Cardiac muscle cell (in vitro differentiated cells and primary cell): Measurements from ENCODE around the gene FBXL22. TPM values are rescaled to one million over a fixed set of nuclear protein-coding genes. Genes with fewer than 3 reads are reported as not detected.

Experiments used
- DNase-seq, 2 donors: peaks; one replicate each; pipeline versions ENCODE4 v3.0.0 to v3.0.0-alpha.2; 2010 to 2017; ENCODE audit warnings: low read depth in 1 of 2, low spot score in 1 of 2
- H3K27ac ChIP-seq: fragments of 200-600 bp; sonication (generic); 2 replicates; pipeline ENCODE4 v1.5.1; 2016
- H3K27me3 ChIP-seq: fragments of 200-600 bp; sonication (generic); 2 replicates; pipeline ENCODE4 v1.6.0; 2016; ENCODE audit warnings: control low read depth
- H3K36me3 ChIP-seq: fragments of 200-600 bp; sonication (generic); 2 replicates; pipeline ENCODE4 v1.5.1; 2016; ENCODE audit warnings: control low read depth
- H3K4me1 ChIP-seq: fragments of 200-600 bp; sonication (generic); 2 replicates; pipeline ENCODE4 v1.8.1; 2017; ENCODE audit warnings: low read depth, mild to moderate bottlenecking, mixed run types
- H3K4me3 ChIP-seq: fragments of 200-600 bp; sonication (generic); 2 replicates; pipeline ENCODE4 v1.5.1; 2016; ENCODE audit warnings: mild to moderate bottlenecking
- H3K9me3 ChIP-seq: fragments of 200-600 bp; sonication (generic); 2 replicates; pipeline ENCODE4 v1.5.1; 2017; ENCODE audit warnings: low read depth, mild to moderate bottlenecking, control low read depth
- polyA plus RNA-seq: library from polyadenylated mRNA; unstranded; fragments of >200 nt; fragmentation: Nextera tagmentation; extraction: Ambion mirVana; gene quantifications from 2 replicates; pipeline ENCODE4 v1.2.1, GENCODE V29; 2016
- total RNA-seq: library from RNA; depleted of rRNA; stranded (reverse); fragments of >200 nt; gene quantifications from 2 replicates; pipeline ENCODE4 v1.2.3, GENCODE V29; 2016
- TF ChIP-seq, protein P1 (sequence below): IDR thresholded peaks from 2 replicates; pipeline ENCODE4 v1.5.1; 2012; ENCODE audit warnings: low read depth, mild to moderate bottlenecking, low read length

Gene FBXL22
- total and polyA plus RNA-seq, 2 experiments from 2014 or later, result 14.4 to 26.5 TPM

DNA sequence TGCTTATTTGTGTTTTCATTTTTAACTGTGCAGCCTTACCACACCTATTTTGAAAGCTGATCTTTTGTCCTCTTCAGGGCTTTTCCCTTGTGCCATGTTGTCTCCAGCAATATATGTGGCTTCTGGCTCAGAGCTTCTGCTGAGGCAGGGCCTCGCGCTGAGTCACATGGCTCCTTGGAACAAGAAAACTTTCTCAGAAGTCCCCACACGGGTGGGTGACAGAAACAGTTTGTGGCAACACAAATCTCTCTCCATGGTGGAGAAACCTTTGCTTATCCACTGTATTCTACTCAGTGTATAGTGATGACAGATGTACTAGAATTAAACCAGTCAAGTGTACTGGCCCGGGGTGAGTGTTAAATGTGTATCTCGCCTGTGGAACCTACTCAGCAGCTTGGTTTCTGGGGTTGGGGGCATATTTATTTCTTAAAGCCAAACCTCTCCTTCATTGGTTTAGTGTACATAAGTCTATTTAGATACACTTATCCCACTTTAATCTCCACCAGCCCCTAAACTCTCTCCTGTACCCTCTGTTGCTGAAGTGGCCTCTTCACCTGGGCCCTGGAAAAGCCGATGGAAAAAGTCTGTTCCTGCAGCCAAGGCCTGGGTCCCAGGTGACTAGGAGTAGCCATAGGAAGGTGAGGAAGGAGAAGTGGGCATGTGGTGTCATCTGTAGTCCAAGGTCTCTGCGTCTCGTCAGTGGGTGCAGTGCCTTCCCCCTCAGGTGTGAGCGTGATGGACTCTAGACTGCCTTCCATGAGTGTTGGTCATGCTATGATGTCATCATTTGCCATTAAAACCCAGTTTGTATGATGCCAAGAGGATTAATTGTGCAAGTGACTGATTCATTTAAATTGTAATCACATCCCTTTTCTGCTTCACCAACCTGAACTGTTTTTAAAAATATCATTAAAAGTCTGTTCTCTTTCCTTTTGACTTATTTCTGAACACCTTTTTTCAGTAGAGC is 3.2 kb upstream of the FBXL22 start:
- peaks cover 18% of the 10 kb centered on the region for H3K36me3 ChIP-seq
- no peaks in the 10 kb centered on the region for H3K27me3 ChIP-seq
- peak overlapping the region; percentile 33 for H3K27ac ChIP-seq
- peak in 1 of 2 donors; percentile 48 for DNase-seq
- peaks cover 43% of the 10 kb centered on the region for H3K4me1 ChIP-seq
- no peaks in the 10 kb centered on the region for H3K9me3 ChIP-seq
- TF ChIP-seq, protein P1, sequence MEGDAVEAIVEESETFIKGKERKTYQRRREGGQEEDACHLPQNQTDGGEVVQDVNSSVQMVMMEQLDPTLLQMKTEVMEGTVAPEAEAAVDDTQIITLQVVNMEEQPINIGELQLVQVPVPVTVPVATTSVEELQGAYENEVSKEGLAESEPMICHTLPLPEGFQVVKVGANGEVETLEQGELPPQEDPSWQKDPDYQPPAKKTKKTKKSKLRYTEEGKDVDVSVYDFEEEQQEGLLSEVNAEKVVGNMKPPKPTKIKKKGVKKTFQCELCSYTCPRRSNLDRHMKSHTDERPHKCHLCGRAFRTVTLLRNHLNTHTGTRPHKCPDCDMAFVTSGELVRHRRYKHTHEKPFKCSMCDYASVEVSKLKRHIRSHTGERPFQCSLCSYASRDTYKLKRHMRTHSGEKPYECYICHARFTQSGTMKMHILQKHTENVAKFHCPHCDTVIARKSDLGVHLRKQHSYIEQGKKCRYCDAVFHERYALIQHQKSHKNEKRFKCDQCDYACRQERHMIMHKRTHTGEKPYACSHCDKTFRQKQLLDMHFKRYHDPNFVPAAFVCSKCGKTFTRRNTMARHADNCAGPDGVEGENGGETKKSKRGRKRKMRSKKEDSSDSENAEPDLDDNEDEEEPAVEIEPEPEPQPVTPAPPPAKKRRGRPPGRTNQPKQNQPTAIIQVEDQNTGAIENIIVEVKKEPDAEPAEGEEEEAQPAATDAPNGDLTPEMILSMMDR, result no peak
- H3K4me3 ChIP-seq, result no peak overlapping the region

DNA sequence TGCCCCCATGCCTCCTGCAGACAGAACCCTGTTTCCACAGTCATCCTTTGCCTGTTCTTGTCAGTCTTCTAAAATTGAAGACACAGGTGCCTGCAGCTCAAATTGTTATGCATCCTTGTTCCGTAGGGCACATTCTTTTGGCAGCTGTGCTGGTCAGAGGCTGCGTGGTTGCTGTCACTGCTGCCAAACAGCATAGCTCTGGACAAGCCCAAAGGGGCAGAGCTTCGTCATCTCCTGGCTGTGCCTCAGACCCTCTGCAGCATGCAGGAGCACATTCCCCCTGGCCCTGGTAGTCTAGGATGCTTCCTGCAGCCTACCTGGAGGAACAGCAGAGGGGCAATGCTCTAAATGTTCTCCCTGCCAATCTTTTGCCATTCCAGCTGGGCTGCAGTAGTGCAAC is 2.1 kb upstream of the FBXL22 start:
- Histone ChIP-seq H3K4me3 (no peak overlapping the region), H3K27me3 (no peaks in the 10 kb centered on the region), H3K27ac (no peak overlapping the region), H3K9me3 (no peaks in the 10 kb centered on the region), H3K4me1 (peaks cover 47% of the 10 kb centered on the region), H3K36me3 (peaks cover 13% of the 10 kb centered on the region)
- DNase-seq, result no peak
- TF ChIP-seq, protein P1, result no peak

DNA sequence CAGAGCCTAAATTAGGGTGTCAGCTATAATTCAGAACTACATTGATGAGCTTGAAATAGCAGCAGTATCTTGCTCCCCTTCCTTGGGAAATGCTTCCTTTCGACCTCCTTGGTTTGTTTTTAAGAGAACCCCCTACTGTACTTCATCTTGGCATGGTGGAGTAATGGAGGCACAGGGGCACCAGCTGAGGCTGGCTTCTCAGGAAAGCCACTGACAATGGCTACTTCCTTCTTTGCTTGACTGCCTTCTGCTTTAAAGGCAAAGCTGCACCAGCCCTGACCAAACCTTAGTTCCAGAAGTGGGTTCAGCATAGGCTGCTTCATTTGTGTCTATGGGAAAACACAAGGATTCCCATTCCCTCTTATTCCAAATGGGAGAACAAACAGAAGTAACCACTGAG is 1.5 kb upstream of the FBXL22 start:
- TF ChIP-seq, protein P1, result no peak
- Histone ChIP-seq H3K27ac (no peak overlapping the region), H3K27me3 (no peaks in the 10 kb centered on the region), H3K36me3 (peaks cover 10% of the 10 kb centered on the region), H3K4me1 (peaks cover 47% of the 10 kb centered on the region), H3K9me3 (no peaks in the 10 kb centered on the region), H3K4me3 (no peak overlapping the region)
- DNase-seq, result no peak

DNA sequence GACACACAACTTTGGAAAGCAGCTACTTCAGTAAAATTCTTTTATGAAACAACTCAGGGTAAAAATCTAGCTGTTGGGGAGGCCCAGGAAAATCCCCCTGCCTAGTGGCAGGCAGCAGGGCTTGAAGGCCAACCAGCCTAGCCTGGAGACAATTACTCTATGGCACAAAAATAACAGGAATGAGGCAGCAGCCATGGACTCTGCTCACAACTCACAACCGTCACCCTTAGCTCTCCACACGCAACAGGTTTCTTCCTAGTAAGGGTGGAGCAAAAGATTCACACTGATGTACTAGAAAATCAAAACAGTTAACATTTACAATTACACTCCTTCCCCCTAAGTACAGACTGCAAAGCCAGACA is 530 bp upstream of the FBXL22 start:
- H3K36me3 ChIP-seq, result peaks cover under 1% of the 10 kb centered on the region
- peaks cover 2% of the 10 kb centered on the region for H3K27me3 ChIP-seq
- no peaks in the 10 kb centered on the region for H3K9me3 ChIP-seq
- TF ChIP-seq, protein P1, result no peak
- no peak overlapping the region for H3K4me3 ChIP-seq
- H3K4me1 ChIP-seq, result peaks cover 53% of the 10 kb centered on the region
- no peak for DNase-seq
- peak overlapping the region; percentile 90 for H3K27ac ChIP-seq

DNA sequence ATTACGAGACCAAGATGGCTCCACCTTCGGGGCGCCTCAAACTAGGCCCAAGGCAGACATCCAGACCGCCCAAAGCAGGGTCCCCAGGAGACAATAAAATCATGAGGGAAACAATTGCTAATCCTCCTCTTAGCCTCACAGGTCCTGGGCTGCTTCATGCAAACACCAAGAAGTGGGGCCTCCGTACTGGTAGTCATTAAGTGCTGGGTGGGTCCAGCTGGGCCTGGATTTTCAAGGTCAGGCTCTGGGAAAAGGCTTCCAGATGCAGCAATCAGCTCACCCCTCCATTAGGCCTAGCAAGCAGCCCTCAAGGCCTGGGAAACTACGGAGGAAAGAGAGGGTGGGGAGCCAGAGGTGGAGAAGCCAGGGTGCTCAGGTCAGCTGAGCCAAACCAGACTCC is 634 bp downstream of the FBXL22 start:
- Histone ChIP-seq H3K9me3 (no peaks in the 10 kb centered on the region), H3K4me3 (no peak overlapping the region), H3K36me3 (no peaks in the 10 kb centered on the region), H3K27ac (peak overlapping the region; percentile 90), H3K27me3 (peaks cover 8% of the 10 kb centered on the region), H3K4me1 (peaks cover 57% of the 10 kb centered on the region)
- no peak for DNase-seq
- TF ChIP-seq, protein P1, result no peak
